Measurements from ENCODE around the gene TMPRSS6.

The TMPRSS6 gene

DNA sequence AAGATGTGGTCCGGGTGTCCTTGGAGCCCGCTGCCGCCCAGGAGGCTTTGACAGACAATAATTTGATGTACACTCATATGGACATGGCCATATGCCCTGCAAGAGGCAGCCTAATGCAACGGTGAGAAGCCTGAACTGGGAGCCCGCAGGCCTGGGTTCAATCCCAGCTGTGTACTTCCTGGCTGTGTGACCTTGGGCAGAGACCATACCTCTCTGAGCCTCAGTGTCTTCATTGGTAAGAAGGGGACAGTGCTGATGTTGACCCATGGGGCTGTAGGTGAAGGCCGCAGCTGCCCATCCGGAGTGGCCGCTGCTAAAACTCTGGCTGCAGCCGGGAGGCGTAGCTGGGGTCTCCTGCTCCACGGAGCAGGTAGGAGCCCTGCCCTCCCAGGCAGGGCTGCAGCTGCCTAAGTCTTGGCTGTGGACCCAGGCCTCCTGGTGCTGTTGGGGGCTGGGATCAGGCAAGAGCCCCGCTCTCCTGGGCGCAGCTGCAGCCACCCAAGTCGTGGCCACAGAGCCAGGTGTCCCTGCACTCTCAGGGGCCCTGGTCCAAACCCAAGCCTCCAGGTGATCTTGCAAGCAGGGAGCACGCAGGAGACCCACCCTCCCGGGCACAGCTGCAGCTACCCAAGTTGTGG is 31.3 kb upstream of the TMPRSS6 start:
- DNase-seq (ENCODE audit: low read depth in 2 of 2) = no peak

GRCh38 chr22:37139762-37140161 is 30.2 kb upstream of the TMPRSS6 start:
- DNase-seq (ENCODE audit: low read depth in 2 of 2) = no peak

DNA sequence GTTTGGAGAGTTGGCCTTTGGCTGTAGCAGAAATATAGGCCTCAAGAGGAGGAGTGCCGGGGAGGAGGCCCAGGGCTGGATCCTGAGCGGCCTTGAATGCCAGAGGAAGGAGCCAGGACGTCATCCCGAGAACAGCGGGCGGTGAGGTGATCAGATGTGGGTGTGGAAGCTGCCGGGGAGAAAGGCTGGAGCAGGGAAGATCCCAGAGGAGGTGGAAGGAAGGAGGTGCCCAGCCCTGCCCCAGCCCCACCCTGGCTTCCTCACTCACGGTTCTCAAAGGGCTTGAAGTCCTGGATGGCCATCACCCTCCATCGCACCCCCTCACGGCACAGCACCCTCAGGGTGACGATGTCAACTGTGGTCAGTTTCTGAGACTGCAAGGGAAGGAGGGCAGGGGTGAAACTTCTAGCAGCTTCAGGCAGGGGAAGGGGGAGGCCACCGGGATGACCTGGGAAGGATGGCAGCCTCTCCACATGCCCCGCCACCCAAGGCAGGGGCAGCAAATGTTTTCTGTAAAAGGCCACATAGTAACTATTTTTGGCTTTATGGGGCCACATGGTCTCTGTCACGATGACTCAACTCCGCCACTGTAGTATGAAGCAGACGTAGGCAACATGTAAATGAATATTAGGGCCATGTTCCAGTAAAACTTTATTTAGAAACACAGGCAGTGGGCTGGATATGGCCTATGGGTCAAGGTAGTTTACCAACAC is 29.5 kb upstream of the TMPRSS6 start:
- no peak for DNase-seq (ENCODE audit: low read depth in 2 of 2)

- DNase-seq (ENCODE audit: low read depth in 2 of 2) = no peak
Measured at GRCh38 chr22:37137903-37138665, 28.6 kb upstream of the TMPRSS6 start.

- no peak for DNase-seq (ENCODE audit: low read depth in 2 of 2)
Measured at GRCh38 chr22:37137131-37137530, 27.6 kb upstream of the TMPRSS6 start.

- DNase-seq (ENCODE audit: low read depth in 2 of 2) = no peak
Measured at GRCh38 chr22:37135023-37135422, 25.5 kb upstream of the TMPRSS6 start.

DNA sequence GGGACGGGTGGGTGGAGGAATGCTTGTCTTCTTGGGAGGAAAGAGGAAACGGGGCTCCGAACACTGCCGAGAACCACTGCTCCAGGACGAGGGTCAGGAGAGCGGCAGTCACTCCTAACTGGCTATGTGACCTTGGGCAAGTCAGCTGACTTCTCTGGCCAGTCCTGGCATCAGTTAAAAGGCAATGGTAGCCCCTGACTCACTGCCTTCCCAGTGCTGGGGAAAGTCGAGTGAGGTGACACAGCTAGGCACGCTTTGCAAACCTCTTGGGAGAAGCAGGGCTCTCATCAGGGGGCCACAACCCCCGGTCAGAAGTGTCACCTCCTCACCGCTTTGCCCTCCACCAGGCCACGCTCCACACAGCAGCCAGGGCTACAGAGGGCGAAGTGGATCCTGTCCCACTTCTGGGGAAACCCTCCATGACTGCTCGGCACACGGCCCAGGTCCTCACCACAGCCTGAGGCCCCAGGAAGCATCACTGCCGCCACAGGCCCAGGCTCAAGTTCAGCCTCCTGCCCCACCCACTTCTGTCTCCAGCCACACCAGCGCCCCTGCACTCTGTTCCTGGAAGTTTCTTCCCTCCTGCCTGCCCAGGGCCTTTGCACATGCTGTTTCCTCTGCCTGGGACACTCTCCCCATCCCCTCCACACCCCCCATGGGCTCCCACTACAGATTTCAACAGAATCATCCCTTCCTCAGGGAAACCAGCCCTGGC is 23.9 kb upstream of the TMPRSS6 start:
- DNase-seq (ENCODE audit: low read depth in 2 of 2) = no peak

GRCh38 chr22:37132773-37133172 is 23.3 kb upstream of the TMPRSS6 start:
- DNase-seq (ENCODE audit: low read depth in 2 of 2) = no peak

DNA sequence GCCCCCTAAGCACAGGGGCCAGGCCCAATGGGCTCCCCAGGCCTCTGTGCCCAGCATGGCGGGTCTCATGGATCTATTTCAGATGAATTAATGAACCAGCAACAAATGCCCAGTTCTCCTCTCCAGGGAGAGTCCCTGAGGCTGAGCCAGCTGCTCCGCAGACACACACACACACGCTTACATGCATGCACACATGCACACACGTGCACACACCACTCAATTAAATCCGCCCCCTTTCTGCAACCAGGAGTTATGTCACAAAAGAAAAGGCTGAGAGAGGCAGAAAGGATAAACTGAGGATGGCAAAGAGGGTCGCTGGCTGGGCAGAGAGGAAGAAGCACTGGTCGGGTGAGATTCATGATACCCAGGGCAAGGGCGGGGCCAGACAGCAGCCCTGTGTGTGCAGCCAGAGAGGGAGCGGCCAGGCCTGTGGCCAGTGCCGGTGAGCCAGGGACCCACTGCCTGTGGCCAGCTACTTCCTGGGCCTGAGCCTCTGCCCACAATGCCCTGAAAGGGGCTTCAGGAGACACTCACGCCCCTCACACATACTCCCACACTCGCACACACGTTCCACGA is 20.4 kb upstream of the TMPRSS6 start:
- no peak for DNase-seq (ENCODE audit: low read depth in 2 of 2)

GRCh38 chr22:37128555-37129281 is 19.2 kb upstream of the TMPRSS6 start:
- DNase-seq (ENCODE audit: low read depth in 2 of 2) = no peak

GRCh38 chr22:37127350-37127878 is 17.9 kb upstream of the TMPRSS6 start:
- DNase-seq (ENCODE audit: low read depth in 2 of 2) = no peak

- no peak for DNase-seq (ENCODE audit: low read depth in 2 of 2)
Measured at GRCh38 chr22:37126882-37127281, 17.4 kb upstream of the TMPRSS6 start.

GRCh38 chr22:37126383-37126782 is 16.9 kb upstream of the TMPRSS6 start:
- DNase-seq (ENCODE audit: low read depth in 2 of 2) = no peak

GRCh38 chr22:37123649-37124048 is 14.1 kb upstream of the TMPRSS6 start:
- DNase-seq (ENCODE audit: low read depth in 2 of 2) = no peak

DNA sequence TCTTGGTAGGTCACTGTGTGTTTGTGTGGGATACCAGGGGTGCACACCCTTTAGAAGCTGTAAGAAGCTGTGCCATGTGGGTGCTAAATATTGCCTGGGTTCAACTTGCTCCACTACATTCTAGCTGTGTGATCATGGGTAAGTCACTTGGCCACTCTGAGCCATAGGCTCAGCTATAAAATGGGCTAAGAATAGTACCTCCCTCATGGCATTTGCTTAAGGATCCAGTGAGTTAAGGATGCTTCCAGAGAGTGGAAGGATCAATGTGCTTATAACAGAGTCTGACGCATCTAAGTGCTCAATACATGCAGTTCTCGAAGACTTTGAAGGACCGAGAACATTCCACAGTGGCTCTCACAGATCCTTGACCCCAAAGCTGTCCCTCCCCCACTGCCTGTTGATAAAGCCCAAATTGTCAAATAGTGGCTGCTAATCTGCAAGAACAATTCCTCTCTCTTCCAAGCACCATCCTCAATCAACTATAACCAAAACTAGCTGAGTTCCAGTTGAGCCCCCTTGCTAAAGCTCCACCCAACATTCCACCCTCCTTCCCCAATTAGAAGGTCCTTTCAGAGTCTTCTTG is 13.2 kb upstream of the TMPRSS6 start:
- DNase-seq (ENCODE audit: low read depth in 2 of 2) = no peak

- DNase-seq (ENCODE audit: low read depth in 2 of 2) = peak; percentile 77 to 78
Measured at GRCh38 chr22:37121887-37122591, 12.5 kb upstream of the TMPRSS6 start.

- DNase-seq (ENCODE audit: low read depth in 2 of 2) = no peak
Measured at GRCh38 chr22:37120569-37121340, 11.2 kb upstream of the TMPRSS6 start.

GRCh38 chr22:37119872-37120271 is 10.4 kb upstream of the TMPRSS6 start:
- no peak for DNase-seq (ENCODE audit: low read depth in 2 of 2)

DNA sequence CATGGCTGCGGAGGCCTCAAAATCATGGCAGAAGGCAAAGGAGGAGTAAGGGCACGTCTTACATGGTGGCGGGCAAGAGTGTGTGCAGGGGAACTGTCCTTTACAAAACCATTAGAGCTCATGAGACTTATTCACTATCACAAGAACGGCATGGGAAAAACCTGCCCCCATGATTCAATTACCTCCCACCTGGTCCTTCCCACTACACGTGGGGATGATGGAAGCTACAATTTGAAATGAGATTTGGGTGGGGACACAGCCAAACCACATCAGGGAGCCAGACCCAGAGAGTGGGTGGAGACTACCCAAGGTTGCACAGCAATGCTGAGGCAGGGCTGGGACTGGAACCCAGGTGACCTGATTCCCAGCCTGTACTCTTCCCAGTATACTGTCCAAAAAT is 8.6 kb upstream of the TMPRSS6 start:
- no peak for DNase-seq (ENCODE audit: low read depth in 2 of 2)
